Stomach smooth muscle (tissue), 2 donors: ENCODE data around the gene ACADM.
"Not testable (repeated sequence)": the region's sequence is repeated elsewhere in the genome, so short reads cannot be mapped to it uniquely, and the experiment has no call there.

ENCODE experiments used
- H3K27ac ChIP-seq: one replicate; pipeline ENCODE4 v1.7.0; 2013; ENCODE audit warnings: mild to moderate bottlenecking, low read length, inconsistent platforms
- H3K27me3 ChIP-seq, 2 donors: one replicate each; pipeline ENCODE4 v1.7.0; 2013; ENCODE audit warnings: low read length in 2 of 2; ENCODE audit not compliant: insufficient read depth in 2 of 2, control insufficient read depth in 1 of 2
- H3K36me3 ChIP-seq, 2 donors: one replicate each; pipeline ENCODE4 v1.7.0; 2013; ENCODE audit warnings: low read length in 2 of 2; ENCODE audit not compliant: control insufficient read depth in 2 of 2, insufficient read depth in 2 of 2
- H3K4me1 ChIP-seq: one replicate; pipeline ENCODE4 v1.7.0; 2013; ENCODE audit warnings: low read length; ENCODE audit not compliant: control insufficient read depth, insufficient read depth
- H3K4me3 ChIP-seq, 2 donors: one replicate each; pipeline ENCODE4 v1.7.0; 2013; ENCODE audit warnings: low read length in 2 of 2
- H3K9ac ChIP-seq, 2 donors: one replicate each; pipeline ENCODE4 v1.7.0; 2013; ENCODE audit warnings: low read length in 2 of 2, mild to moderate bottlenecking in 1 of 2
- H3K9me3 ChIP-seq, 2 donors: one replicate each; pipeline ENCODE4 v1.7.0; 2013; ENCODE audit warnings: low read length in 2 of 2; ENCODE audit not compliant: control insufficient read depth in 2 of 2
- donor health status: healthy.
- donor health status: Pancreatic carcinoma.

The ACADM gene

GRCh38 chr1:75791022-75791421, 66.5 kb downstream of the ACADM start:
- H3K9ac ChIP-seq, result no peak overlapping the region
- no peak overlapping the region for H3K27ac ChIP-seq
- H3K27me3 ChIP-seq, result no peaks in the 10 kb centered on the region
- no peaks in the 10 kb centered on the region for H3K9me3 ChIP-seq
- peaks cover 5% of the 10 kb centered on the region for H3K4me1 ChIP-seq
- no peak overlapping the region for H3K4me3 ChIP-seq
- peaks cover 32 to 34% of the 10 kb centered on the region in 2 donors for H3K36me3 ChIP-seq

- Histone ChIP-seq H3K4me3 (no peak overlapping the region), H3K27me3 (no peaks in the 10 kb centered on the region), H3K36me3 (peaks cover 37% of the 10 kb centered on the region in 2 donors), H3K9me3 (no peaks in the 10 kb centered on the region), H3K27ac (no peak overlapping the region), H3K4me1 (peaks cover 5% of the 10 kb centered on the region), H3K9ac (no peak overlapping the region)
Observed at GRCh38 chr1:75792091-75792490, 67.6 kb downstream of the ACADM start.

GRCh38 chr1:75794382-75794781, 69.9 kb downstream of the ACADM start:
- Histone ChIP-seq H3K27me3 (no peaks in the 10 kb centered on the region), H3K4me3 (no peak overlapping the region), H3K9ac (no peak overlapping the region), H3K4me1 (no peaks in the 10 kb centered on the region), H3K27ac (no peak overlapping the region), H3K36me3 (peaks cover 37 to 40% of the 10 kb centered on the region in 2 donors), H3K9me3 (no peaks in the 10 kb centered on the region)

- Histone ChIP-seq H3K36me3 (peaks cover 37 to 40% of the 10 kb centered on the region in 2 donors), H3K27ac (no peak overlapping the region), H3K9ac (no peak overlapping the region), H3K4me3 (no peak overlapping the region), H3K27me3 (no peaks in the 10 kb centered on the region), H3K9me3 (no peaks in the 10 kb centered on the region), H3K4me1 (no peaks in the 10 kb centered on the region)
Observed at GRCh38 chr1:75795703-75796193, 71.2 kb downstream of the ACADM start.

GRCh38 chr1:75796376-75797272, 72.1 kb downstream of the ACADM start, which contains the start of gene MSH4:
Gene MSH4, plus strand, starts transcription at chr1:75796882. Its CDS starts 104 bp downstream, at chr1:75796986.
- H3K4me1 ChIP-seq, result no peaks in the 10 kb centered on the region
- H3K9me3 ChIP-seq, result no peaks in the 10 kb centered on the region
- no peak within 1 kb of the TSS for H3K4me3 ChIP-seq
- no peaks in the 10 kb centered on the region for H3K27me3 ChIP-seq
- peaks cover 33 to 37% of the 10 kb centered on the region in 2 donors for H3K36me3 ChIP-seq
- H3K27ac ChIP-seq, result no peak within 1 kb of the TSS
- no peak within 1 kb of the TSS for H3K9ac ChIP-seq

GRCh38 chr1:75797273-75797588, 72.7 kb downstream of the ACADM start:
- no peak overlapping the region for H3K27ac ChIP-seq
- H3K4me3 ChIP-seq, result no peak overlapping the region
- H3K27me3 ChIP-seq, result no peaks in the 10 kb centered on the region
- H3K9me3 ChIP-seq, result no peaks in the 10 kb centered on the region
- H3K9ac ChIP-seq, result no peak overlapping the region
- peaks cover 28 to 35% of the 10 kb centered on the region in 2 donors for H3K36me3 ChIP-seq
- no peaks in the 10 kb centered on the region for H3K4me1 ChIP-seq

GRCh38 chr1:75797606-75798216, 73.2 kb downstream of the ACADM start:
- Histone ChIP-seq H3K9me3 (no peaks in the 10 kb centered on the region), H3K9ac (no peak overlapping the region), H3K4me3 (no peak overlapping the region), H3K27me3 (no peaks in the 10 kb centered on the region), H3K27ac (no peak overlapping the region), H3K36me3 (peaks cover 24 to 34% of the 10 kb centered on the region in 2 donors), H3K4me1 (no peaks in the 10 kb centered on the region)

GRCh38 chr1:75801480-75801879, 77.0 kb downstream of the ACADM start:
- not testable (repeated sequence) for H3K9ac ChIP-seq, H3K9me3 ChIP-seq, H3K27ac ChIP-seq, H3K4me3 ChIP-seq, H3K27me3 ChIP-seq, H3K4me1 ChIP-seq, H3K36me3 ChIP-seq

- Histone ChIP-seq H3K27ac (no peak overlapping the region), H3K9ac (no peak overlapping the region), H3K36me3 (no peaks in the 10 kb centered on the region), H3K27me3 (no peaks in the 10 kb centered on the region), H3K4me3 (no peak overlapping the region), H3K9me3 (no peaks in the 10 kb centered on the region), H3K4me1 (no peaks in the 10 kb centered on the region)
Observed at GRCh38 chr1:75808921-75809320, 84.4 kb downstream of the ACADM start.

- not testable (repeated sequence) for H3K27me3 ChIP-seq, H3K27ac ChIP-seq, H3K9me3 ChIP-seq, H3K4me1 ChIP-seq, H3K36me3 ChIP-seq, H3K4me3 ChIP-seq, H3K9ac ChIP-seq
Observed at GRCh38 chr1:75810113-75810512, 85.6 kb downstream of the ACADM start.
